H9 (cell line): ENCODE results near the gene GPR84. TPM values are rescaled to one million over a fixed set of nuclear protein-coding genes. Genes with fewer than 3 reads are reported as not detected.

Experiments
- DNase-seq: peaks from one replicate; pipeline ENCODE4 v3.0.0-alpha.2; 2017
- H2AFZ ChIP-seq: one replicate; pipeline ENCODE4 v1.6.1; 2013; ENCODE audit warnings: mild to moderate bottlenecking, low read length, control low read depth, moderate library complexity
- H2AK5ac ChIP-seq: 2 replicates; pipeline ENCODE4 v1.6.1; 2013; ENCODE audit warnings: low read length, control low read depth, mixed read lengths; ENCODE audit not compliant: insufficient read length
- H2BK120ac ChIP-seq: one replicate; pipeline ENCODE4 v1.6.1; 2013; ENCODE audit warnings: low read depth, mild to moderate bottlenecking, low read length, control low read depth, inconsistent platforms; ENCODE audit not compliant: poor library complexity, severe bottlenecking
- H2BK12ac ChIP-seq: 2 replicates; pipeline ENCODE4 v1.6.1; 2013; ENCODE audit warnings: low read length, control low read depth, mixed read lengths, low read depth; ENCODE audit not compliant: insufficient read length
- H2BK15ac ChIP-seq: 2 replicates; pipeline ENCODE4 v1.6.1; 2013; ENCODE audit warnings: low read depth, low read length, control low read depth
- H2BK20ac ChIP-seq: one replicate; pipeline ENCODE4 v1.6.1; 2013; ENCODE audit warnings: low read depth, mild to moderate bottlenecking, low read length, control low read depth, inconsistent platforms; ENCODE audit not compliant: poor library complexity, severe bottlenecking
- H2BK5ac ChIP-seq: 2 replicates; pipeline ENCODE4 v1.6.1; 2013; ENCODE audit warnings: low read length, control low read depth, mixed read lengths; ENCODE audit not compliant: insufficient read length
- H3K14ac ChIP-seq: 2 replicates; pipeline ENCODE4 v1.6.1; 2013; ENCODE audit warnings: low read length, control low read depth; ENCODE audit not compliant: insufficient read depth
- H3K18ac ChIP-seq: 2 replicates; pipeline ENCODE4 v1.6.1; 2013; ENCODE audit warnings: low read depth, mild to moderate bottlenecking, mixed read lengths, low read length, control low read depth; ENCODE audit not compliant: insufficient read length
- H3K23ac ChIP-seq: 2 replicates; pipeline ENCODE4 v1.6.1; 2013; ENCODE audit warnings: low read length, control low read depth, mixed read lengths, low read depth; ENCODE audit not compliant: insufficient read length
- H3K23me2 ChIP-seq: 2 replicates; pipeline ENCODE4 v1.6.1; 2013; ENCODE audit warnings: low read depth, mild to moderate bottlenecking, mixed read lengths, low read length, control low read depth; ENCODE audit not compliant: insufficient read length, poor library complexity, severe bottlenecking
- H3K27ac ChIP-seq: 2 replicates; pipeline ENCODE4 v1.5.1; 2013; ENCODE audit warnings: low read length, control low read depth, mixed read lengths, low read depth; ENCODE audit not compliant: insufficient read length
- H3K27me3 ChIP-seq: 2 replicates; pipeline ENCODE4 v1.6.1; 2013; ENCODE audit warnings: low read length, control low read depth, inconsistent platforms; ENCODE audit not compliant: insufficient read depth
- H3K4ac ChIP-seq: 2 replicates; pipeline ENCODE4 v1.6.1; 2013; ENCODE audit warnings: low read depth, mild to moderate bottlenecking, control low read depth, inconsistent platforms, low read length, moderate library complexity
- H3K4me1 ChIP-seq: 2 replicates; pipeline ENCODE4 v1.6.1; 2013; ENCODE audit warnings: low read length, control low read depth, inconsistent platforms; ENCODE audit not compliant: insufficient read depth
- H3K4me2 ChIP-seq: 2 replicates; pipeline ENCODE4 v1.6.1; 2013; ENCODE audit warnings: low read length, control low read depth, mixed read lengths; ENCODE audit not compliant: insufficient read length, insufficient read depth
- H3K56ac ChIP-seq: 2 replicates; pipeline ENCODE4 v1.6.1; 2013; ENCODE audit warnings: low read depth, mild to moderate bottlenecking, mixed read lengths, low read length, control low read depth; ENCODE audit not compliant: insufficient read length
- H3K79me1 ChIP-seq: 2 replicates; pipeline ENCODE4 v1.6.1; 2013; ENCODE audit warnings: low read depth, mild to moderate bottlenecking, moderate library complexity, low read length, control low read depth, inconsistent platforms; ENCODE audit not compliant: insufficient read depth, poor library complexity, severe bottlenecking
- H3K79me2 ChIP-seq: 2 replicates; pipeline ENCODE4 v1.6.1; 2013; ENCODE audit warnings: low read length, control low read depth, inconsistent platforms; ENCODE audit not compliant: insufficient read depth
- H3K9ac ChIP-seq: 2 replicates; pipeline ENCODE4 v1.6.1; 2013; ENCODE audit warnings: low read length, control low read depth, mixed read lengths; ENCODE audit not compliant: insufficient read length; ENCODE audit errors: extremely low read depth
- H3K9me3 ChIP-seq: one replicate; pipeline ENCODE4 v1.6.1; 2013; ENCODE audit warnings: low read depth, low read length, inconsistent platforms; ENCODE audit not compliant: control insufficient read depth
- H3T11ph ChIP-seq: one replicate; pipeline ENCODE4 v1.6.1; 2013; ENCODE audit warnings: mild to moderate bottlenecking, low read length, control low read depth, inconsistent platforms
- H4K20me1 ChIP-seq: one replicate; pipeline ENCODE4 v1.6.1; 2013; ENCODE audit not compliant: control insufficient read depth, insufficient read length, insufficient read depth
- H4K5ac ChIP-seq: 2 replicates; pipeline ENCODE4 v1.6.1; 2013; ENCODE audit warnings: low read depth, mild to moderate bottlenecking, mixed read lengths, low read length, control low read depth; ENCODE audit not compliant: insufficient read length
- H4K8ac ChIP-seq: replicated peaks from 2 replicates; pipeline ENCODE4 v1.6.1; 2013; ENCODE audit warnings: low read length, control low read depth, mixed read lengths, low read depth; ENCODE audit not compliant: insufficient read length
- H4K91ac ChIP-seq: 2 replicates; pipeline ENCODE4 v1.6.1; 2013; ENCODE audit warnings: low read depth, mild to moderate bottlenecking, moderate library complexity, mixed read lengths, low read length, control low read depth; ENCODE audit not compliant: insufficient read length
- H3K27ac Mint-ChIP-seq, 3 experiments: 2 replicates in 2 of 3; 3 replicates in 1 of 3; pipeline ENCODE4 v1.8.0; 2020 to 2021; ENCODE audit warnings: mixed read lengths in 3 of 3, mild to moderate bottlenecking in 1 of 3, moderate library complexity in 1 of 3
- H3K27me3 Mint-ChIP-seq: 2 replicates; pipeline ENCODE4 v1.8.0; 2021; ENCODE audit warnings: low read depth, mild to moderate bottlenecking, moderate library complexity, mixed read lengths
- H3K36me3 Mint-ChIP-seq, 3 experiments: 2 replicates in 2 of 3; 3 replicates in 1 of 3; pipeline ENCODE4 v1.8.0; 2020 to 2021; ENCODE audit warnings: low read depth in 3 of 3, mixed read lengths in 3 of 3; ENCODE audit not compliant: insufficient read depth in 1 of 3
- H3K4me1 Mint-ChIP-seq, 2 experiments: 2 replicates each; pipeline ENCODE4 v1.8.0; 2020; ENCODE audit warnings: mixed read lengths in 2 of 2
- H3K4me3 Mint-ChIP-seq, 2 experiments: 2 replicates in 1 of 2; 3 replicates in 1 of 2; pipeline ENCODE4 v1.8.0; 2020 to 2021; ENCODE audit warnings: mild to moderate bottlenecking in 2 of 2, mixed read lengths in 2 of 2, moderate library complexity in 1 of 2
- H3K9me3 Mint-ChIP-seq, 2 experiments: 2 replicates in 1 of 2; 3 replicates in 1 of 2; pipeline ENCODE4 v1.8.0; 2020; ENCODE audit warnings: mild to moderate bottlenecking in 2 of 2, mixed read lengths in 2 of 2, moderate library complexity in 1 of 2
- WGBS: extraction: QIAGEN DNeasy Blood & Tissue Kit; methylation state at CpG from one replicate; pipeline ENCODE4 v1.1.7; 2013; ENCODE audit warnings: missing lambda C conversion rate, low lambda C conversion rate, mixed read lengths; ENCODE audit not compliant: insufficient read length; ENCODE audit errors: extremely low coverage; 5-methylcytosine and 5-hydroxymethylcytosine counted together
- total RNA-seq: library from RNA; stranded (reverse); gene quantifications from 2 replicates; pipeline ENCODE4 v1.2.1, GENCODE V29; 2021
- TF ChIP-seq, protein P1 (sequence below): fragments of 200-600 bp; sonication (generic); conservative IDR thresholded peaks from 3 replicates; pipeline ENCODE4 v1.8.0; 2021; ENCODE audit warnings: antibody characterized with exemption, mild to moderate bottlenecking

The GPR84 gene
- total RNA-seq, 1 experiment from 2014 or later: not detected

GRCh38 chr12:54371328-54372112, 7.2 kb upstream of the GPR84 start:
- H3K56ac ChIP-seq: no peak overlapping the region
- peaks cover 2% of the 10 kb centered on the region; the same call in 1 of the 2 replicates for H3K27me3 ChIP-seq
- no peaks in the 10 kb centered on the region for H3K4me1 ChIP-seq
- H3K4me3 Mint-ChIP-seq: peak overlapping the region in 1 of 2 experiments; percentile 45; a peak in 2 of 5 replicates
- no peak overlapping the region for H3T11ph ChIP-seq
- H3K4me2 ChIP-seq: no peak overlapping the region
- no peaks in the 10 kb centered on the region for H3K79me1 ChIP-seq
- H2AFZ ChIP-seq: no peak overlapping the region
- no peak overlapping the region for H3K18ac ChIP-seq
- H4K91ac ChIP-seq: no peak overlapping the region
- H4K5ac ChIP-seq: no peak overlapping the region
- H2BK120ac ChIP-seq: no peak overlapping the region
- H3K23me2 ChIP-seq: peaks cover 12% of the 10 kb centered on the region
- no peak overlapping the region for H4K8ac ChIP-seq
- H2BK12ac ChIP-seq: no peak overlapping the region
- H3K9me3 ChIP-seq: no peaks in the 10 kb centered on the region
- H3K9me3 Mint-ChIP-seq: no peaks in the 10 kb centered on the region
- no peaks in the 10 kb centered on the region for H4K20me1 ChIP-seq
- no peak overlapping the region for H3K27ac Mint-ChIP-seq
- no CpG with 5 or more reads among the region's 5 CpGs for WGBS
- peaks cover 23 to 24% of the 10 kb centered on the region in 2 experiments for H3K4me1 Mint-ChIP-seq
- no peak overlapping the region for H3K27ac ChIP-seq
- no peaks in the 10 kb centered on the region for H3K79me2 ChIP-seq
- H3K14ac ChIP-seq: no peak overlapping the region
- H3K4ac ChIP-seq: no peak overlapping the region
- no peak overlapping the region for H2BK15ac ChIP-seq
- H2AK5ac ChIP-seq: no peak overlapping the region
- peaks cover 48% of the 10 kb centered on the region for H3K27me3 Mint-ChIP-seq
- TF ChIP-seq, protein P1, sequence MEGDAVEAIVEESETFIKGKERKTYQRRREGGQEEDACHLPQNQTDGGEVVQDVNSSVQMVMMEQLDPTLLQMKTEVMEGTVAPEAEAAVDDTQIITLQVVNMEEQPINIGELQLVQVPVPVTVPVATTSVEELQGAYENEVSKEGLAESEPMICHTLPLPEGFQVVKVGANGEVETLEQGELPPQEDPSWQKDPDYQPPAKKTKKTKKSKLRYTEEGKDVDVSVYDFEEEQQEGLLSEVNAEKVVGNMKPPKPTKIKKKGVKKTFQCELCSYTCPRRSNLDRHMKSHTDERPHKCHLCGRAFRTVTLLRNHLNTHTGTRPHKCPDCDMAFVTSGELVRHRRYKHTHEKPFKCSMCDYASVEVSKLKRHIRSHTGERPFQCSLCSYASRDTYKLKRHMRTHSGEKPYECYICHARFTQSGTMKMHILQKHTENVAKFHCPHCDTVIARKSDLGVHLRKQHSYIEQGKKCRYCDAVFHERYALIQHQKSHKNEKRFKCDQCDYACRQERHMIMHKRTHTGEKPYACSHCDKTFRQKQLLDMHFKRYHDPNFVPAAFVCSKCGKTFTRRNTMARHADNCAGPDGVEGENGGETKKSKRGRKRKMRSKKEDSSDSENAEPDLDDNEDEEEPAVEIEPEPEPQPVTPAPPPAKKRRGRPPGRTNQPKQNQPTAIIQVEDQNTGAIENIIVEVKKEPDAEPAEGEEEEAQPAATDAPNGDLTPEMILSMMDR: no peak
- DNase-seq: no peak
- no peak overlapping the region for H2BK5ac ChIP-seq
- H2BK20ac ChIP-seq: no peak overlapping the region
- peaks cover 4 to 25% (median 16%) of the 10 kb centered on the region in 3 experiments; a peak in 6 of 7 replicates for H3K36me3 Mint-ChIP-seq
- no peak overlapping the region for H3K23ac ChIP-seq
- no peak overlapping the region for H3K9ac ChIP-seq
